OCI-LY7 (cell line): ENCODE data around the gene DHRS7.

Experiments
- CTCF ChIP-seq: fragments of 200-600 bp; sonication (generic); conservative IDR thresholded peaks from 2 replicates; pipeline ENCODE4 v1.5.1; 2014; ENCODE audit warnings: mild to moderate bottlenecking, antibody characterized with exemption, low read length, moderate library complexity, mixed read lengths
- EZH2phosphoT487 ChIP-seq: fragments of 200-600 bp; sonication (generic); IDR thresholded peaks from 2 replicates; pipeline ENCODE4 v1.6.1; 2018; ENCODE audit warnings: low read depth, borderline replicate concordance, mild to moderate bottlenecking, mixed run types, antibody characterized with exemption, low read length, moderate library complexity, mixed read lengths

GRCh38 chr14:60206249-60206670, 41.1 kb upstream of the DHRS7 start:
- TF ChIP-seq CTCF (no peak), EZH2phosphoT487 (no peak)
